AG10803 (cell line): ENCODE results near the gene ABTB2.

Source experiments
- DNase-seq: peaks from one replicate; pipeline ENCODE4 v3.0.0; 2010; ENCODE audit warnings: low read depth
- H3K4me3 ChIP-seq: 2 replicates; pipeline ENCODE4 v1.5.1; 2011; ENCODE audit warnings: mild to moderate bottlenecking, low read length, control low read depth
- TF ChIP-seq, protein P1 (sequence below): conservative IDR thresholded peaks from 2 replicates; pipeline ENCODE4 v1.5.1; 2011; ENCODE audit warnings: mild to moderate bottlenecking, low read length, control low read depth, inconsistent platforms

The ABTB2 gene

DNA sequence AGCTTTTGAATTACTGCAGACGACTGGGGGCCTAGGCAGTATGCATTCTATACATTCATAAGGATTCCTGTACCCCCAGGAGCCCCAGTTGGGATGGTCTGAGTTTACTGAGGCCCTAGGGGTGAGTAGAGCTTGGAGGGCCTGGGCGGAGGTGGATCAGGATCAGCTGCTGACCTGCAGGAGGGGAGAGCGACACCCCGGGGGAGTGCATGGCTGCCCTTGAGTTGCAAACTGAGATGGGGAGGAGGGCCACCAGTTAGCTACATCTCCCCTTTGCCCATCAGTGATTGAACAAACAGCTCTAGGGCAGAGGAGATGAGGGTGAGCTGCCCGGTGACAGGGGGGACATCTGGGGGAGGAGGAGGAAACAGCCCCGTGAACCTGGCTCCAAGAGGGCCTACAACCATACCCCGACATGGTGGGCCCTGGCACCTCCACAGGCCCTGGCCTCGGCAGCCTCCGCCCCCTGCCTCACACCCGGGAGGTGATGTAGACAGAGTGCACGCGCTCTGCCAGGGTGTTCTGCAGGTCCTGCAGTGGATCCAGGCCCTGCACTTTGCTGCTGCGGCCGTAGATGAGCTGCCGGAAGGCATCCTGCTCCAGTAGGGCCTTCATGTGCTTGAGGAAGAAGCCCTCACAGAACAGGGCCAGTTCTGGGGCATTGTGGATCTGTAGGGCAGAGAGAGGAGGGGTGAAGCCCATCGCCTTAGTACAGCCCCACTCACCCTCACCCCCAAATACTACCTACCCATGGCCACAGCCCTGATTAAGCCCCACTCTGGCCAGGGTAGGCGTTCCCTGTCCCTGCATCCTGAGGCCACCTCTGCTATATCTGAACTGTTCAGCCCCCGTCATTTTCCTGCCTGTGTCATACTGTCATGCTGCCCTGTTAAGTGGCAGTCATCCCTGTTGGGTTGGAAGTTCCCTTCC, 205.6 kb downstream of the ABTB2 start:
- TF ChIP-seq, protein P1, sequence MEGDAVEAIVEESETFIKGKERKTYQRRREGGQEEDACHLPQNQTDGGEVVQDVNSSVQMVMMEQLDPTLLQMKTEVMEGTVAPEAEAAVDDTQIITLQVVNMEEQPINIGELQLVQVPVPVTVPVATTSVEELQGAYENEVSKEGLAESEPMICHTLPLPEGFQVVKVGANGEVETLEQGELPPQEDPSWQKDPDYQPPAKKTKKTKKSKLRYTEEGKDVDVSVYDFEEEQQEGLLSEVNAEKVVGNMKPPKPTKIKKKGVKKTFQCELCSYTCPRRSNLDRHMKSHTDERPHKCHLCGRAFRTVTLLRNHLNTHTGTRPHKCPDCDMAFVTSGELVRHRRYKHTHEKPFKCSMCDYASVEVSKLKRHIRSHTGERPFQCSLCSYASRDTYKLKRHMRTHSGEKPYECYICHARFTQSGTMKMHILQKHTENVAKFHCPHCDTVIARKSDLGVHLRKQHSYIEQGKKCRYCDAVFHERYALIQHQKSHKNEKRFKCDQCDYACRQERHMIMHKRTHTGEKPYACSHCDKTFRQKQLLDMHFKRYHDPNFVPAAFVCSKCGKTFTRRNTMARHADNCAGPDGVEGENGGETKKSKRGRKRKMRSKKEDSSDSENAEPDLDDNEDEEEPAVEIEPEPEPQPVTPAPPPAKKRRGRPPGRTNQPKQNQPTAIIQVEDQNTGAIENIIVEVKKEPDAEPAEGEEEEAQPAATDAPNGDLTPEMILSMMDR, result no peak
- no peak for DNase-seq
- no peak overlapping the region for H3K4me3 ChIP-seq

- no peak overlapping the region for H3K4me3 ChIP-seq
- DNase-seq, result no peak
- TF ChIP-seq, protein P1, result no peak
Measured at GRCh38 chr11:34151166-34151565, 206.6 kb downstream of the ABTB2 start.

GRCh38 chr11:34150494-34151151, 207.2 kb downstream of the ABTB2 start:
- TF ChIP-seq, protein P1, result no peak
- H3K4me3 ChIP-seq, result no peak overlapping the region
- peak; percentile 60 for DNase-seq

- peak; percentile 18 for DNase-seq
- no peak overlapping the region for H3K4me3 ChIP-seq
- TF ChIP-seq, protein P1, result peak; percentile 41
Measured at GRCh38 chr11:34149786-34150185, 208.0 kb downstream of the ABTB2 start.

DNA sequence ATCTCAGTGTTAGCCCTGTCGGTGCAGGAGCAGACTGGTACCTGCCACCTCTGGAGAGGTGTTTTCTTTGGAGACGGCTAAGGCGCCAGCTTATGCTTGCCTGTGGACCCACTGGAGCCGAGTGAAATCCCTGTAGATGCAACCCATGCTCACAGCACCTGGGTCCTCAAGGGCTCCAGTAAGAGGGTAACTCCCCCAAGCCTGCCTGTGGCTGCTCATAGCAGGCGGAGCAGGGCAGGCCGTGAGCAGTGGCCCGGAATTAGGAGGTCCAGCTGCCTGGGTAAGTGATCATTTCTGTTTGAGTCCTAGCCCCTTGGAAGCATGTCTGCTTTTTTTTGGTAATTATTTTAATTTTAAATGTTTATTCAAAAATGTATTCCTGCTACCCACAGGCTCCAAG, 208.5 kb downstream of the ABTB2 start:
- TF ChIP-seq, protein P1, result no peak
- no peak for DNase-seq
- no peak overlapping the region for H3K4me3 ChIP-seq

GRCh38 chr11:34148504-34149165, 209.2 kb downstream of the ABTB2 start:
- TF ChIP-seq, protein P1, result no peak
- no peak for DNase-seq
- no peak overlapping the region for H3K4me3 ChIP-seq
